ENCODE measurements around the gene SAMD10.

The SAMD10 gene

GRCh38 chr20:63942969-63943807 is 36.3 kb downstream of the SAMD10 start:
- Histone ChIP-seq H3K4me1 (ENCODE audit: control insufficient read depth in 1 of 2, insufficient read depth in 1 of 2, low read depth in 1 of 2, low read length in 1 of 2) (peaks cover 52 to 64% of the 10 kb centered on the region in 2 experiments), H3K9me3 (no peaks in the 10 kb centered on the region), H3K36me3 (peaks cover 73% of the 10 kb centered on the region), H3K4me3 (ENCODE audit: low read depth in 1 of 2, low read length in 1 of 2) (no peak overlapping the region), H3K27ac (peak overlapping the region; percentile 80), H3K27me3 (no peaks in the 10 kb centered on the region)
- no peak for TF ChIP-seq CTCF (IDR thresholded peaks at IDR 0.05)

GRCh38 chr20:63942250-63942951 is 37.0 kb downstream of the SAMD10 start:
- peaks cover 44 to 57% of the 10 kb centered on the region in 2 experiments for H3K4me1 ChIP-seq (ENCODE audit: control insufficient read depth in 1 of 2, insufficient read depth in 1 of 2, low read depth in 1 of 2, low read length in 1 of 2)
- peaks cover 79% of the 10 kb centered on the region for H3K36me3 ChIP-seq
- H3K4me3 ChIP-seq (ENCODE audit: low read depth in 1 of 2, low read length in 1 of 2), result no peak overlapping the region
- no peaks in the 10 kb centered on the region for H3K9me3 ChIP-seq
- H3K27ac ChIP-seq, result peak overlapping the region; percentile 80
- TF ChIP-seq CTCF (IDR thresholded peaks at IDR 0.05), result no peak
- H3K27me3 ChIP-seq, result no peaks in the 10 kb centered on the region

- Histone ChIP-seq H3K4me1 (ENCODE audit: control insufficient read depth in 1 of 2, insufficient read depth in 1 of 2, low read depth in 1 of 2, low read length in 1 of 2) (peaks cover 40 to 53% of the 10 kb centered on the region in 2 experiments), H3K36me3 (peaks cover 87% of the 10 kb centered on the region), H3K4me3 (ENCODE audit: low read depth in 1 of 2, low read length in 1 of 2) (peak overlapping the region in 1 of 2 experiments; percentile 5), H3K9me3 (no peaks in the 10 kb centered on the region), H3K27me3 (no peaks in the 10 kb centered on the region), H3K27ac (peak overlapping the region; percentile 83)
- no peak for TF ChIP-seq CTCF (IDR thresholded peaks at IDR 0.05)
These were observed 38.0 kb downstream of the SAMD10 start for GRCh38 chr20:63941282-63942081.

DNA sequence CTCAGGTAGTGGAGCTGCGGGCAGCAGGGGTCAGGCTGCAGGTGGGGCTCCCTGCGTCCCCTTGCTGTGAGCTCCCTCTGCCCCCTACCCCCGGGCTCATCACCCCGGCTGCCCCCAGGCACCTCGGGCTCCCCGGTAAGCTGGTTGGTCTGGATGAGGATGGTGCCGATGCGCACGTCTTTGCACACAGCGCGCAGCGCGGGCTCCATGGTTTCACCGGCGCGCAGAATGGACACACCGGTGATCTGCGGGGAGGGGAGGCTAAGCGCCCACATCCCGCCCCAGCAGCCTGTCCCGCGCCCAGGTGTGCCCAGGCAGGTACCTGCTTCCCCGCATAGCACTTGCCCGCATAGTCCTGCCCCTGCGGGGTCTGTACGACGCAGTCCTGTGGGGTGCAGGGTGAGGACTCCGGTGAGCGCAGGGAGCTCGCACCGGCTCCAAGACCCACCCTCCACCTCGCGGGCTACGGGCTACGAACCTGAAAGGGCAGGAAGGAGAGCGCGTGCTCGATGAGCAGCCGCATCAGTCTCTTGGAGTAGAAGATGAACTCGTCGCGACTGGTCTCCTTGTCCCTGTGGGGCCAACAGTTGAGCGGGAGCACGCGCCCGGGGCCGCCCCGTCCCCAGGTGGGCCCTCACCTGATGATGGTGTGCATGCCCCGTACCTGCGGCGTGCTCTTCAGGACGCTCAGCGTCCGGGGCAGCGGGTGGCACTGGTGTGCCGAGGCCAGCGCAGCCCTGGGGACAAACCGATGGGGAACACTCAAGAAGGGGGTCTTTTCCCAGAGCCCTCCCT is 38.8 kb downstream of the SAMD10 start:
- Histone ChIP-seq H3K27ac (peak overlapping the region; percentile 83), H3K4me1 (ENCODE audit: control insufficient read depth in 1 of 2, insufficient read depth in 1 of 2, low read depth in 1 of 2, low read length in 1 of 2) (peaks cover 40 to 53% of the 10 kb centered on the region in 2 experiments), H3K27me3 (no peaks in the 10 kb centered on the region), H3K36me3 (peaks cover 87% of the 10 kb centered on the region), H3K9me3 (no peaks in the 10 kb centered on the region), H3K4me3 (ENCODE audit: low read depth in 1 of 2, low read length in 1 of 2) (no peak overlapping the region)
- no peak for TF ChIP-seq CTCF (IDR thresholded peaks at IDR 0.05)

DNA sequence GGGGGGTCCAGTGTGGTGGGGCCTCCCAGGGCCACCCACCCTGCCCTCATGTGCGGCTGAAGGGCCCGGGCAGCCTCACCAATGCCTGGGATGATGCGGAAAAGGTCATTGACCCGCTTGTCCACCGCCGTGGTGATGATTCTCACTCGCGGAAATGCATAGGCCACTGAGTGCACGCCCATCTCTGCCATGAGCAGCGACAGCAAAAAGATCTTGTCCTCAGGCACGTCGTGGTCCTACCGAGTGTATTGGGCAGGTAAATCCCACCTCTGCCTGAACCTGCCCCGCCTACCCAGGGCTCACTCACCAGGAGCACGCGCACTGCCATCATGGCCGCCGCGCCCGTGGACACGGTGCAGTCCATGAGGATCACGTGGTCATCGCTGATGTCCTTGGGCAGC is 39.4 kb downstream of the SAMD10 start:
- peaks cover 87% of the 10 kb centered on the region for H3K36me3 ChIP-seq
- peak overlapping the region; percentile 83 for H3K27ac ChIP-seq
- no peak for TF ChIP-seq CTCF (IDR thresholded peaks at IDR 0.05)
- no peak overlapping the region for H3K4me3 ChIP-seq (ENCODE audit: low read depth in 1 of 2, low read length in 1 of 2)
- H3K9me3 ChIP-seq, result no peaks in the 10 kb centered on the region
- H3K27me3 ChIP-seq, result no peaks in the 10 kb centered on the region
- H3K4me1 ChIP-seq (ENCODE audit: control insufficient read depth in 1 of 2, insufficient read depth in 1 of 2, low read depth in 1 of 2, low read length in 1 of 2), result peaks cover 40 to 53% of the 10 kb centered on the region in 2 experiments
